Activated CD4-positive, CD25-positive, alpha-beta regulatory T cell treated with anti-CD3 and anti-CD28 coated beads, Interleukin-2, amount 50 U/mL, for 72 hours (primary cell): ENCODE measurements around the gene RBM42.
A peak's percentile ranks its signal among the peaks of the same experiment; 100 is the strongest.

Source experiments
- DNase-seq: peaks from one replicate; pipeline ENCODE4 v3.0.0; 2021

Gene RBM42

GRCh38 chr19:35621708-35622107 lies 7.1 kb upstream of the RBM42 start:
- no peak for DNase-seq

GRCh38 chr19:35622750-35623149 lies 6.1 kb upstream of the RBM42 start:
- no peak for DNase-seq

- no peak for DNase-seq
These were observed 5.4 kb upstream of the RBM42 start for GRCh38 chr19:35623327-35624010.

- DNase-seq: no peak
These were observed 622 bp upstream of the RBM42 start for GRCh38 chr19:35628264-35628564.

- no peak for DNase-seq
These were observed 447 bp downstream of the RBM42 start for GRCh38 chr19:35629332-35629633.

- no peak for DNase-seq
These were observed 5.0 kb downstream of the RBM42 start for GRCh38 chr19:35633727-35634440.

GRCh38 chr19:35636651-35637050 lies 7.8 kb downstream of the RBM42 start:
- no peak for DNase-seq

- DNase-seq: no peak
These were observed 8.3 kb downstream of the RBM42 start for GRCh38 chr19:35637165-35637564.

GRCh38 chr19:35639321-35639639 lies 10.4 kb downstream of the RBM42 start:
- no peak for DNase-seq

GRCh38 chr19:35639863-35640262 lies 11.0 kb downstream of the RBM42 start:
- DNase-seq: no peak

GRCh38 chr19:35641515-35642151 lies 12.8 kb downstream of the RBM42 start, which contains the start of gene ETV2:
TSS of gene ETV2 (plus strand) at chr19:35641745. CDS start at chr19:35642461, 716 bp downstream.
- DNase-seq: no peak

GRCh38 chr19:35642312-35642711 lies 13.5 kb downstream of the RBM42 start:
- DNase-seq: no peak

GRCh38 chr19:35642798-35643254 lies 14.0 kb downstream of the RBM42 start:
- DNase-seq: no peak

- peak; percentile 83 for DNase-seq
These were observed 14.7 kb downstream of the RBM42 start for GRCh38 chr19:35643255-35644205.

GRCh38 chr19:35644206-35644986 lies 15.6 kb downstream of the RBM42 start:
- DNase-seq: peak; percentile 93

- DNase-seq: peak; percentile 83
These were observed 16.3 kb downstream of the RBM42 start for GRCh38 chr19:35644987-35645679.

GRCh38 chr19:35645680-35646511 lies 17.1 kb downstream of the RBM42 start:
- no peak for DNase-seq

GRCh38 chr19:35648017-35648961 lies 19.5 kb downstream of the RBM42 start, which contains the start of gene COX6B1:
TSS of gene COX6B1 (plus strand) at chr19:35648323. CDS start at chr19:35651244, 2,921 bp downstream.
- DNase-seq: peak; percentile 86

GRCh38 chr19:35650581-35650980 lies 21.7 kb downstream of the RBM42 start:
- DNase-seq: no peak
